Smooth muscle cell (in vitro differentiated cells): ENCODE measurements around the gene TTBK1. TPM values are rescaled to one million over a fixed set of nuclear protein-coding genes. Genes with fewer than 3 reads are reported as not detected.

ENCODE experiments used
- DNase-seq: peaks from one replicate; lab custom pipeline; 2025; ENCODE audit not compliant: unreplicated experiment; lab: John Stamatoyannopoulos, UW
- H2AFZ ChIP-seq: fragments of 200-600 bp; sonication (generic); 2 replicates; pipeline ENCODE4 v1.6.0; 2016; ENCODE audit warnings: antibody characterized with exemption, low read depth, mild to moderate bottlenecking
- H3F3A ChIP-seq: fragments of 200-600 bp; sonication (generic); 2 replicates; pipeline ENCODE4 v1.6.0; 2017; ENCODE audit warnings: antibody characterized with exemption, low read depth
- H3K27ac ChIP-seq: fragments of 200-600 bp; sonication (generic); 2 replicates; pipeline ENCODE4 v1.5.1; 2016; ENCODE audit warnings: low read depth, mild to moderate bottlenecking
- H3K27me3 ChIP-seq: fragments of 200-600 bp; sonication (generic); 2 replicates; pipeline ENCODE4 v1.6.1; 2016; ENCODE audit warnings: low read depth, mild to moderate bottlenecking
- H3K36me3 ChIP-seq: fragments of 200-600 bp; sonication (generic); 2 replicates; pipeline ENCODE4 v1.5.1; 2016; ENCODE audit warnings: low read depth
- H3K4me1 ChIP-seq: fragments of 200-600 bp; sonication (generic); 2 replicates; pipeline ENCODE4 v1.5.1; 2016; ENCODE audit warnings: low read depth
- H3K4me2 ChIP-seq: fragments of 200-600 bp; sonication (generic); 2 replicates; pipeline ENCODE4 v1.6.0; 2016; ENCODE audit warnings: mild to moderate bottlenecking
- H3K4me3 ChIP-seq: fragments of 200-600 bp; sonication (generic); 2 replicates; pipeline ENCODE4 v1.5.1; 2016; ENCODE audit warnings: mild to moderate bottlenecking
- H3K79me2 ChIP-seq: fragments of 200-600 bp; sonication (generic); 2 replicates; pipeline ENCODE4 v1.6.0; 2016; ENCODE audit warnings: low read depth, mild to moderate bottlenecking
- H3K9ac ChIP-seq: fragments of 200-600 bp; sonication (generic); 2 replicates; pipeline ENCODE4 v1.6.0; 2016; ENCODE audit warnings: low read depth
- H3K9me3 ChIP-seq: fragments of 200-600 bp; sonication (generic); replicated peaks from 2 replicates; pipeline ENCODE4 v1.5.1; 2016; ENCODE audit warnings: low read depth
- H4K20me1 ChIP-seq: fragments of 200-600 bp; sonication (generic); 2 replicates; pipeline ENCODE4 v1.6.0; 2016; ENCODE audit warnings: low read depth
- CTCF ChIP-seq: fragments of 200-600 bp; sonication (generic); IDR thresholded peaks from 2 replicates; pipeline ENCODE4 v1.5.1; 2017; ENCODE audit warnings: borderline replicate concordance, mild to moderate bottlenecking, antibody characterized with exemption; ENCODE audit not compliant: insufficient read depth, poor library complexity, severe bottlenecking
- WGBS: methylation state at CpG from one replicate; pipeline ENCODE4 v1.1.7; 2016; ENCODE audit warnings: low lambda C conversion rate; 5-methylcytosine and 5-hydroxymethylcytosine counted together
- polyA plus RNA-seq: library from polyadenylated mRNA; unstranded; fragments of >200 nt; fragmentation: Nextera tagmentation; extraction: Ambion mirVana; gene quantifications from 2 replicates; pipeline ENCODE4 v1.2.1, GENCODE V29; 2016
- total RNA-seq: library from RNA; depleted of rRNA; stranded (reverse); fragments of >200 nt; gene quantifications from 2 replicates; pipeline ENCODE4 v1.2.3, GENCODE V29; 2014

TTBK1 gene
- total and polyA plus RNA-seq, 2 experiments from 2014 or later: not detected

GRCh38 chr6:43246301-43247113 lies 3.2 kb downstream of the TTBK1 start:
- Histone ChIP-seq H3K9me3 (no peaks in the 10 kb centered on the region), H3K27ac (no peak overlapping the region), H3K79me2 (no peaks in the 10 kb centered on the region), H3K27me3 (peaks cover 89% of the 10 kb centered on the region), H3K4me3 (peak overlapping the region; percentile 55), H3K4me2 (peak overlapping the region; percentile 90), H2AFZ (no peak overlapping the region), H3K4me1 (peaks cover 10% of the 10 kb centered on the region), H3K36me3 (no peaks in the 10 kb centered on the region), H3F3A (no peaks in the 10 kb centered on the region), H4K20me1 (no peaks in the 10 kb centered on the region), H3K9ac (no peak overlapping the region)
- 8% methylated on average over 27 of the region's 27 CpGs for WGBS
- no peak for DNase-seq
- no peak for TF ChIP-seq CTCF

GRCh38 chr6:43247114-43247999 lies 4.1 kb downstream of the TTBK1 start:
- Histone ChIP-seq H4K20me1 (no peaks in the 10 kb centered on the region), H3K27ac (no peak overlapping the region), H3K79me2 (no peaks in the 10 kb centered on the region), H3K27me3 (peaks cover 83% of the 10 kb centered on the region), H3F3A (no peaks in the 10 kb centered on the region), H3K4me2 (peak overlapping the region; percentile 90), H3K36me3 (no peaks in the 10 kb centered on the region), H3K9me3 (no peaks in the 10 kb centered on the region), H3K9ac (no peak overlapping the region), H3K4me1 (peaks cover 10% of the 10 kb centered on the region), H3K4me3 (peak overlapping the region; percentile 55), H2AFZ (peak overlapping the region; percentile 54)
- no peak for TF ChIP-seq CTCF
- DNase-seq: no peak
- 4% methylated on average over 46 of the region's 46 CpGs for WGBS

GRCh38 chr6:43248101-43248500 lies 4.8 kb downstream of the TTBK1 start:
- Histone ChIP-seq H3K27me3 (peaks cover 76% of the 10 kb centered on the region), H3K36me3 (no peaks in the 10 kb centered on the region), H2AFZ (no peak overlapping the region), H3K79me2 (no peaks in the 10 kb centered on the region), H3F3A (no peaks in the 10 kb centered on the region), H3K4me1 (peaks cover 10% of the 10 kb centered on the region), H3K27ac (no peak overlapping the region), H3K4me2 (peak overlapping the region; percentile 90), H4K20me1 (no peaks in the 10 kb centered on the region), H3K9ac (no peak overlapping the region), H3K4me3 (no peak overlapping the region), H3K9me3 (no peaks in the 10 kb centered on the region)
- no peak for TF ChIP-seq CTCF
- DNase-seq: no peak
- WGBS: 42% methylated on average over 3 of the region's 3 CpGs
